ENCODE results near the gene HDAC11.
A peak's percentile ranks its signal among the peaks of the same experiment; 100 is the strongest.
"Not testable (repeated sequence)": the region's sequence is repeated elsewhere in the genome, so short reads cannot be mapped to it uniquely, and the experiment has no call there.

The HDAC11 gene

DNA sequence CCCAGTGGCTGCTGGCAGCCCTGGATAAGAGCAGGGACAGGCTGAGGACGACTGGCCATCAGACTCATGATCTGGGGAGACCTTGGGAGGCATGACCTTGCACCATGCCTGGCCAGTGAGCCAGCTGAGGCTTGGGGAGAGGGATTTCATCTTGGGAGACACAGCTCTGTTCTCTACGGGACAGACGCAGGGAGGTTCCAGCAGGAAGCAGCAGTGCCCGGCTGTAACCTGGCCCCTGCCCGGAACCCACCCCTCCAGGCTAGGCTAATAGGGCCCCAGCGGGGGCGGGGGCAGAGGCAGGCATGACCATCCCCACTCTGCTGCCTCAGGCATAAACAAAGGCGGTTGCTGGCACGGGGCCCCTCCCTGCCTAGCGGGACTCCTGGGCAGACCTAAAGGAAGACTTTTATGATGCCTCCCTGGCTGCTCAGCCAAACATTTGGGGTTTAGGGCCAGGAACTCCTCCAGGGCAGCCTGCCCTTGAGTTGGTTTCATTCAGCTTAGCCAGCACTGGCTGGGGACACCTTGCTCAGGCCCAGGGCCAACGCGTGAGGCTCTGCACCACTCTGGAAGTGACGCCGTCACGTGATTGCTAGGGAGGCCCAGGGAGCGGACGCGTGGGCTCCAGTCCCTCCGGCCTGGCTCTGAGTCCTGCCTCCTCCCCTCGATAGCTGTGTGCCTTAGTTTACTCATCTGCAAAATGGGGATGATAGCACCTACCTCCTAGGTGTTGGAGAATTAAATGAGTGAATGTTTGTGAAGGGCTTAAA is 27.6 kb downstream of the HDAC11 start:
- DNase-seq (ENCODE audit: low spot score): peak; percentile 23

DNA sequence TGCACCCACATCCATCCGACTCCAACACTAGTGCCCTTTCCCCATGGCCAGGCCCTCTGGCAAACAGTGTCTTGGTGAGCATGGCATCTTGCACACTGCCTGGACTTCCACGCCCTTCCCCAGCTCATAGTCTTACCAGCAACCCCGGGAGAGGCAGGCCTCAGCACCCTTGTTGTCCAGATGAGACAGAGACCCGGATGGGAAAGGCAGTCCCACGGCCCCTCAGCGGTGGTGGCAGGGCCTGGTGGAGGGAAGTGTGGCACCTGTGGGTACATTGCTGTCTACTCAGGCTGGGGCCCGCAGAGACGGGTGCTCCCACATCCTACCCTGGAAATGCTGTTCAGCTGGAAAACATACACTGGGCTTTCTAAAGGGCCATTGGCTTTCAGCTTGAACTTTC is 28.4 kb downstream of the HDAC11 start:
- DNase-seq (ENCODE audit: low spot score): no peak

DNA sequence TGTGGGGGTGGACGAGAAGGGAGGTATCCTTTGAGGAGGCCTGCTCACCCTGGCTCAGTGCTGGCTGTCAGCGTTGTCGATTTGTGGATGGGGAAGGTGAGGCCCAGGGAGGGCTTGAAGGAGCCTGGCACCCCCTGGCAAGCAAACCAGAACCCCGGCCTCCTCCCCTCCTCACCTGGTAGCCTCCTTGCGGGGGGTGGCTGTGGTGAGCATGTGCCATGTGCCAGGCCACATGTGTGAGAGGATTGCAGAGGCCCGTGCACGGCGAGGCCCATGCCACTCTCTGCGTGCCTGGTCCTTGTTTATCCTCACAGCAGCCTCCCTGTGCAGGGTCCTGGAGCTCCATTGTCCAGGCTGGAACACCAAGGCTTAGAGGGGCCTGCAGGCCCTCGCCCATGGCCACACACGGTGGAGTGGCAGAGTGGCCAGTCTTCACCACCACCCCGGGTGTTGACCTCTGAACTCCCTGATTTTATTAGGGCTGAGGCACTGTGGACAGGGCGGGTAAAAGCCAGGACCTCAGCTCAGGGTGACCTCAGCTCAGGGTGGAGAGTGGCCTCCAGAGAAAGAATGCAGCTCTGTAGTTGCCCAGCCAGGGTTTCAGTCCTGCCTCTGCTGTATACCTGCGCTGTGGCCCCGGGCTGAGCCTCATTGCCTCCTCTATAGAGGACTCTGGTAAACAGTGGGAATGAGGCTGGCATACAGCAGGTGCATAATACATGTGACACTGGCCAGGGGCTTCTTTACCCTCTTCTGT is 29.1 kb downstream of the HDAC11 start:
- DNase-seq (ENCODE audit: low spot score): no peak

DNA sequence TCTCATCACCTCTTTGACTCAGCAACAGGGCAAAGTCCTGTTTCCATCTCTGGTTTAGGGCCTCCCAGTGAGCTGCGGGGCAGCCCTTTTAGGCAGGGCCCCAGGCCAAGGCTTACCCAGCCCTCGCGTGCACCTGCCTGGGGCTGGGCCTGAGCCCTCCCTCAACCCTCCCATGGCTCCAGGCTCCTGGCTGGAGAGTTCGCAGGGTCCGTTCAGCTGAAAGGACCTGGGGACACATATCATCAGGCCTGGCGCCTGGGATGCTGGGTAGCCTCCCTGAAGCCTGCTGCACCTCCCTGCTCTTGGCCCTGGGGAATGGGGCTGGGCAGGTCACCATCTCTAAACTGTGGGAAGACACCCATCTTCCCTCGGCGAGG is 29.7 kb downstream of the HDAC11 start:
- no peak for DNase-seq (ENCODE audit: low spot score)

DNA sequence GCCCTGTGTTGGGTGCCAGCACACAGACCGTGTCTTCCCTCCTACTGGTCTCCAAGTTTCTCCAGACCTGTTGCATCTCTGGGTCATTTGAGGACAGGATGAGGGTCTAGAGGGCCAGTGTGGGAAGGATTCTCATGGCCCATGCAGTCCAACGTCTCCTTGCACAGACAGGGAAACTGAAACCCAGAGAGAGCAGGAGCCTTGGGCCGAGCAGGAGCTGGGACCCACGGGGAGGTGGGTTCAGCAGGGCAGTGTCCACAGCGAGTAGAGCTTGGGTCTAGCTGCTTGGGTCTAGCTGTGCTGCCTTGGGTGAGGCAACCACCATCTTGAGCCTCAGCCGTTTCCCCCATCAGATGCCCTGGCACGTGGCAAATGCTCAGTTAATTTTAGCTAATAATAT is 32.3 kb downstream of the HDAC11 start:
- no peak for DNase-seq (ENCODE audit: low spot score)

DNA sequence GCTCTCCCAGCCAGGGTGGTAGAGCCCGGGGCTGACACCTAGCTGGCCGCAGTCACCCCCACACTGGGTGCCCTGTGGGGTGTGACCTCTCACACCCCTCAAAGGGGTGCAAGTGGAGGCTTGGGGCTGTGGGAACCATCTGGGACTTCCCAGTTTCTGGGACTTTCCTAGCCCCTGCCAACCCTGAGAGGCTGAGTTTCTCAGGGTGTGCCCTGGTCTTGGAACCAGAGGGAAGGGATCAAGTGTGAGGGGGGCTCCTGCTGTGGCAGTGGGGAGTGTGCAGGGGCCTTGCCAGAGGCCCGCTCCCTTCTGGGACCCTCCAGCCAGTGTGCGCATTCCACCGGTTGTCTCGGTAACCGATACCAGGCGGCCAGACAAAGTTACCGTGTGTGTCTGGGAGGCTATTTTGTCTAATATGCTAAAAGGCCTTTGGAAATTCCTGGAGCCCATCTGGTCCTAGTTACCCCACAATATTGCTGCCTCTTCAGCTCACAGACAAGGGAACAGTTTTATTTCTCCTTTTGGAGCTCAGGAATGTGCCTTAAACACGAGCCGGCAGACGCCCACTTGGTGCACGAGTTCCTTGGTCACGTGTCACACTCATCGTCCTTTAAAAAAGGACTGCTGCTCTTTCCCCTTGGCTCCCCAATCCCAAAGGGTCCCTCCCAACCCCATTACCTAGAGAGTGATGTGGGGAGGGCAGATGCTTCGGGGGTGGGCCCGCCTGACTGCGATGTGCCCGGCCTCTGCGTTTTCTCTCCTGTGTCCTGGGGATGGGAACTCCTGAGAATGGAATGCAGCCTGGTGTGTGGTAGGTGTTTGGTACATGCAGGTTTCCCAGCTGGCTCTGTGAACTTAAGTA is 33.2 kb downstream of the HDAC11 start:
- DNase-seq (ENCODE audit: low spot score): no peak

DNA sequence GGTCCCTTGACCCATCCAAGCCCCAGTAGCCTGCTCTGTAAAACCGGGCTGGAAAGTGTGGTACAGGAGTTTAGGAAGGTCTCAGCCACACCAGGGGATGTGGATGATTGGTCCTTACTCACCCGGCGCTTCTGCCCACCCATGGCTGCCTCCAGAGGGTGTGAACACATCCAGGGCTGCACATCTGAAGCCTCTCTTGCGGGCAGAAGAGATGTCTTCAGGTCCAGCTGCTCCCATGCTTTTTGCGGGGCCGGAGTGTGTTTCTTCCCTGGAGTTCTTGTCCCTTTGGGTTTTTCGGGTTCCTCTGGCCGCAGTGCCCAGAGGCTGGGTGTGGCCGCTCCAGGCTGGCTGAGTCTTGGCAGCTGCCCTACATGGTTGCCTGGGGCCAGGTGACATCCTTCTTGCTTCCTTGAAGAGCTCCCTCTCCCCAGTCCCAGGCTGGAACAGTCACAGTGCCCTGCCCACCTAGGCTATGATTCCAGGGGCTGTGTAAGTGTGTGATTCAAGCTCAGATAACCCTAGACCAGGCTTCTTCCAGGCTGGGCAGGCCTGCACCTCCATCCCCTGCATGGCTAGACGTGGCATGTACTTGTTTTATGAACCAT is 33.9 kb downstream of the HDAC11 start:
- DNase-seq (ENCODE audit: low spot score): no peak

DNA sequence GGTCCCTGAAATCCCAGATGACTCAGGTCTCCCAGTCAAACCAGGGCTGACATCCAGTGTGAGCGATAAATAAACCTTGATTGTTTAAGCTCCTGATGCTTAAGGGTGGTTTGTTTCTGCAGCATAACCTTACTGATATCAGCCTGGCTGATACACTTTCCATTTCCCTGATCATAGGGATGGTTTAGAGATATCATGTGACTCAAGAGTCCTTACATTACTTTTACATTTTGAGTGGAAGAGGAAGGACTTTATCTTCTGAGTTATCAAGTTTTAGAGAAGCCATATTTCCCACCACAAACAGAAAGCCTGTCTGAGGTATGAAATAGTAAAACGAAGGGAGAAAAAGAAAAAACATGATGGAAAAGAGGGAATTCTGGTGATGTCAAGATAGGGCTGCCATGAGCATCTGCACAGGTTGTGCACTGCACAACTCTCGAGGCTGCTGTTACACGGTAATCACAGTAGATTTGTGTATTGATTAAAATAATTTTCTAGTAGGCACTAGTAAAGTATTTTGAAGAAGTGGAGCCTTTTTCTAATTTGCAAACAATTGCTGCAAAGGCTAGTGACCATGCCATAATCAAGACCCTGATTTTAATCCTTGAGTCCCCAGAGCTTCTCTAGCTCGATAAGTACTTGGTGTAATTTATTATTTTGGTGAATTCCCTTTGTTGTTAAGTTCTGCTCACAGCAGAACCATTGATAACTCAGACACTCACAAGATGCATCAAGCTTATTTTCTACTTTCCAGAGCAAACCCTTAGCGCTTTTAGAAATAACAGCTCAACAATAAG is 34.7 kb downstream of the HDAC11 start:
- no peak for DNase-seq (ENCODE audit: low spot score)

DNA sequence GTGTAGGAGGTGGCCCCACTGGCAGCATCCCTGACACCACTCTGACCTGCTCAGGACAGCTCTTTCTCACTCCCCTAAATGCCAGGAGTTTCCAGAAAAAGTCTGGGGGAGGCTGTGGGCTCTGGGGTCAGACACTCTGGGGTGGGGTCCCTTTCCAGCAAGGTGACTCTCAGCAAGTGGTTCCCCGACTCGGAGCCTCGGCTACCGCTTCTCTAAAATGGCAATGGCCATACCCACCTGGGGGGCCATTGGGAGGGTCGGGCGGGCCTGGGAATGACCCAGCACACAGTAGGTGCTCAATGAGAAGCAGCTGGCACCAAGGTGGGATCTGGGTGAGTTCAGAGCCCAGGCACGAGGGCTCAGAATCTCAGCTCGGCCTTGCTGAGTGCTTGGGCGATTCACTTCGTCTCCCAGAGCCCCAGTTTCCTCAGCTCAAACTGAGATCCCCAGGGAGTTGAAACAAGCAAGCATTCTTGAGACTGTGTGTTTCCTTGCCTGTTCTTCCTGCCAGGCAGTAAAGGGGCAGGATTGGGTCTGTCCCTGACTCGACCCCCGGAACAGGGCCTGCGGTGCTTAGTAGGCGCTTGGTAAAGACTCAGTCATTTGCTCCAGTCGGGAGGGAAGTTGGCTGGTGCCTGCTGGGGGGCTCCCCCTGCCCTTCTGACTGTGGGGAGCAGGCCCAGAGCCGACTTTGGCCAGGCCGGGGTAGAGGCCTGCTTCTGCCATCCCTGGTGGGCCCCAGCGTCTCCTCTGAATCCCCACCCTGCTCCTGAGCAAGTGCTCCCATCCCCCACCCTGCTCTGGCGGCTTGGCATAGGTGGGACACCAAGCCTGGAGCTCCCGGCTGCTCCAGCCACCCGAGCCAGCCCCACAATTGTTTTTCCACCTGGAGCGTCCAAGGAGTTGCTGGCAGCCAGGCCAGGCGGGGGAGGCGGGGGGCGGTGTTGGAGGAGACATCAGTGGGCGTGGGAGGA is 36.0 kb downstream of the HDAC11 start:
- DNase-seq (ENCODE audit: low spot score): no peak

DNA sequence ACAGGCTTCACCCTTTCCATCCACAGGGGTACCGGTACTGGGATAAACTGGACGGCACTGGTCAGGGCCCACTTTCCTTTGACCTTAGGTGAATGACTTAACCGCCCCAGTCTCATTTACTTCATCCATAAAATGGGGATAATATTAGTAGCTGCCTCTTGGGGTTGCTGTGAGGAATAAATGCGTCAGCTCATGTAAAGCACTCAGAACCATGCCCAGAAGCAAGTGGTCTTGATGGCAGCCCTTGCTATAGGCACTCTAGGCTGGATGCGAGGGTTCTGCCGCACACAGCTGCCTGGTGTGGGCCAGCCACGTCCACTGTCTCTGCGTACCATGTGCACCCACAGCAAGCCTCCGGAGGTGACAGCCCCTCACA is 36.6 kb downstream of the HDAC11 start:
- no peak for DNase-seq (ENCODE audit: low spot score)

DNA sequence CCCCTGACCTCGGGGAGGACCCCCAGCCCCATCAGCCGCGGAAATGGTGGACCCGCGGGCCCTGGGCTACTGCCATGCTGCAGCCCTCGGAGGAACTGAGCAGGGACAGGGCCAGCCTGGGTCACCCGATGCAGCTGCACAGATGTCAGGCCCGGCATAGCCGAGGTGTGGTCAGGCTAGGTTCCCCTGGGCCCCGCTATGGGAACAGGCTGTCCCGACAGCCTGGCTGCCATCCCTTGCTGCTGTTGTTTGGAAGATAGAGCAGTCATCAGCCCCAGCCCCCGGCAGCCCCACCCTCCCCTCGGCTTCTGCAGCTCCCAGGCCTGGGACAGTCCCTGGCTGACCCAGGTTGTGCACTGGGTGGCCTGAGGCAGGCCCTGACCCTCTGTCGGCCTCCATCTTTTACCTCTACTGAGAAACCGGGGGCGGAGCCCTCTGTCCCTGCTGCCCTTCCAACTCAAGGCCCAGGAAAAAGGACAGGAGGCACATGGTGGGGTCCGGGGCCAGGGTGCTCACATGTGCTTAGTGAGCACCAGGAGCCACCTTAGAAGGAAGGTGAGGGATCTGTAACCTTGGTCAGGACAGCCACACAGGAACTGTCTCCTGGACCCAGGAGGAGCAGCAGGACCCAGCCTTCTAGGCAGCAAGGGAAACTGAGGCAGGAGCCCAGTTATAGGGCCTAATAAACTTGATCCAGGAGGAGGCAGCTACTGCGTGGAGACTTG is 37.3 kb downstream of the HDAC11 start:
- DNase-seq (ENCODE audit: low spot score): no peak

DNA sequence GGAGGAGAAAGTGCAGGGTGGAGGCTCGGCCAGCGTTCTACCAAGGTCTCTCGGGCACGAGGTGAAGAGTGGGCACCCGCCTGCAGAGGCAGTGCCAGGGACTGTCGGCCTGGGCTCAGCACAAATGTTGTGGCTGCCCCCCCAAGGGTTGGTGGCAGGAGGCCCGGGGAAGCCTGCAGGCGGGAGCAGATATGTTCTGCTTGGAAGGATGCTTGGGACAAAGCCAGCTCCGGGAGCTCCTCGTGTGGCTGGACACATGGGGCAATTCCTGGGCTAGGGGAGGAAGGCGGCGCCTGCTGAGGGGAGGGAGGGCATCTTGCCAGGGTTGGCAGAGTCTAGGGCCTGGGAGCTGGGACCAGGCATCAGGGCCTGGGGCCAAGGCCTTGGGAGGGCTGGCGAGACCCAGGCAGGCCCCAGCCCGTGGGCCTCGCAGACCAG is 38.4 kb downstream of the HDAC11 start:
- peak; percentile 64 for DNase-seq (ENCODE audit: low spot score)

DNA sequence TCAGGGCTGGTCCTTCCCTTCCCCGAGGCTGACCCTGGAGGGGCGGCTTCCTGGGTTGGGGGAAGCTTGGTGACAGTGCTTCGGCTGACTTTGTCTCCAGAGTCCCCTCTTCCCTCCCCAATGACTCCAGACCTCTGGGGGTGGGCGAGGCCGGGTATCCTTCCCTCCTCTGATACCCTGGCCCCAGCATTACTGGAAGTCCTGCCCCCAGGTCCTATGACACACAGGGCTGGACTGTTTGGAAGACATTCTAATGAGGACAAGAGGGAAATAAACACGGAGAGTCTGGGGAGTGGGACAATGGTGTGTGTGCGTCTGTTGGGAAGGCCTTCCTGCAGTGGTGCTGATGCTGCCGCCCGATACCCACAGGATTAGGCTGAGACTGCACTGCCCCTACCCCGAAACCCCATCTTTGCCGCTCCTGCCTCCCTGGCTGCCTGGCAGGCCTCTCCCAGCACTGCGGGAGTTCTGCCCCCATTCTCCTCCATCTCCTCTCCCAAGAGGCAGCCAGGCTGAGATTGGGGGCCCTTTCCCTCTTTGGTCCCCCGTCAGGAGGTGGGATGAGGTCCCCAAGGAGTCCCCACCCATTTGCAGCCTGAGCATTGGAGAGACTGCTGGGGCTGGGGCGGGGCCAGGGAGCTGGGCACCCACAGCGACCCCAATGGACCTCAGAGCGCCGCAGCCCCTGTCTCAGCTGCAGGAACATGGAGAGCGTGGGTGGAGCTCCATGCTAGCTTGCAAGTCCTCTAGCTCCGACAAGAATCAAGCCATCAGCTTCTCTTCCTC is 39.1 kb downstream of the HDAC11 start:
- no peak for DNase-seq (ENCODE audit: low spot score)

DNA sequence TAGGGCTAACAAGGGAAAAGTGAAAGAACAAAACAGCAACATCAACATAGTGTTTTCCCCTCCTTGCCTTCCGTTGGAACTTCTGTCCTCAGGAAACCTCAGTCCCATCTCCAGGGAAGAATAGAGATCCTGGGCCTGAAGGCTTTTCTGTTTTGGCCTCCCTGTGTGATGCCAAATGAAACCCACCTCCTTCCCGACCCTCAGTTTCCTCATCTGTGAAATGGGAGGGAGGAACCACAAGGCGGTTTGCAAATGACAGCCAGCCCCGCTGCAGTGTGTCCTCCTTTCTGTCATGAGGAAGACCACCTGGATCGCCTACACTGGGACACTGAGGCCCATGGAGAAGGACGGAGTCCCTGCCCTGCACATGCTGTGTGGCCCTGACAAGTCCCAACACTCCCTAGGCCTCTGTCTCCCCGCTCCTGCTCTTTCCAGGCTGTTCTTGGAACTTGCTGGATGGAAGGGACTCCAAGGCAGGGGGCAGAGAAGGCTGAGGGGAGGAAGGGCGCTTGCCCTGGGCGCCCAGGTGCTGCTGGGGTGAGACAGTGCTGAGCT is 40.3 kb downstream of the HDAC11 start:
- DNase-seq (ENCODE audit: low spot score): no peak

DNA sequence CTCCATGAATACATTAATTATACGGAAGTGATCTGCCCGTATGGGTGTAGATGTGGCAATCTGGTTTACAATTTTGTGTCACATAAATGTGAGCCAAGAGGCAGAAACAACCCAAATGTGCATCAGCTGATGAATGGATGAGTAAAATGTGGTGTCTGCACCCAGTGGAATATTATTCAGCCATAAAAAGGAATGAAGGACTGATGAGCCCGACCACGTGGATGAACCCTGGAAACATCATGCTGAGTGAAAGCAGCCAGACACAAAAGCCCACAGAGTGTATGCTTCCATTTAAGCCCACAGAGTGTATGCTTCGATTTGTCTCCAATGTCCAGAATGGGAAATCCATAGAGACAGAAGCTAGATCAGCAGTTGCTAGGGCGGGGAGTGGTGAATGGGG is 41.2 kb downstream of the HDAC11 start:
- no peak for DNase-seq (ENCODE audit: low spot score)

DNA sequence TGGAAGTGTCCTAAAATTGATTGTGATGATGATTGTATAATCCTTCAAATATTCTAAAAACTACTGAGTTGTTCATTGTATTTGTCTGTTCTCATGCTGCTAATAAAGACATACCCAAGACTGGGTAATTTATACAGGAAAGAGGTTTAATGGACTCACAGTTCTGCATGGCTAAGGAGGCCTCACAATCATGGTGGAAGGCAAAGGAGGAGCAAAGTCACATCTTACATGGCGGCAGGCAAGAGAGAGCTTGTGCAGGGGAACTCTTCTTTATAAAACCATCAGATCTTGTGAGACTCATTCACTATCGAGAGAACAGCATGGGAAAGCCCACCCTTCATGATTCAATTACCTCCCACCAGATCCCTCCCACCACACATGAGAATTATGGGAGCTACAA is 41.6 kb downstream of the HDAC11 start:
- not testable (repeated sequence) for DNase-seq (ENCODE audit: low spot score)

DNA sequence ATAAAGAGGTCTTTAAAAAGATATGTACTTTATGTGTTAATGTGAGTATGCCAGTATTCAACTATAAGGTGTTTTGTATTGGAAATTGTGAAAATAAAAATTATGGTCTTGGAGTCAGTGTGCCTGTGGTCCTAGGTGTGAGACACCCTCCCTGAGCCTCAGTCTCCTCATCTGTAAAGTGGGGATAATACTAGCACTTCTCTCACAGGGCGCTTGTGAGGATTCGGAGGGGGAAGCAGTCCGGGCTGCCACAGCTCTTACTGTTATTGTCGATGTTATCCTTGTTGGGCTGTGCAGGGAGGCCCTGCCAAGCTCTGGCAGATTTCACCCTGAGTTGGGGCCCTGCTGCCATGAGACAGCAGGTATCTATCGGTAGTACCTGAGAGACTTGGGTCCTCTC is 42.1 kb downstream of the HDAC11 start:
- DNase-seq (ENCODE audit: low spot score): no peak

DNA sequence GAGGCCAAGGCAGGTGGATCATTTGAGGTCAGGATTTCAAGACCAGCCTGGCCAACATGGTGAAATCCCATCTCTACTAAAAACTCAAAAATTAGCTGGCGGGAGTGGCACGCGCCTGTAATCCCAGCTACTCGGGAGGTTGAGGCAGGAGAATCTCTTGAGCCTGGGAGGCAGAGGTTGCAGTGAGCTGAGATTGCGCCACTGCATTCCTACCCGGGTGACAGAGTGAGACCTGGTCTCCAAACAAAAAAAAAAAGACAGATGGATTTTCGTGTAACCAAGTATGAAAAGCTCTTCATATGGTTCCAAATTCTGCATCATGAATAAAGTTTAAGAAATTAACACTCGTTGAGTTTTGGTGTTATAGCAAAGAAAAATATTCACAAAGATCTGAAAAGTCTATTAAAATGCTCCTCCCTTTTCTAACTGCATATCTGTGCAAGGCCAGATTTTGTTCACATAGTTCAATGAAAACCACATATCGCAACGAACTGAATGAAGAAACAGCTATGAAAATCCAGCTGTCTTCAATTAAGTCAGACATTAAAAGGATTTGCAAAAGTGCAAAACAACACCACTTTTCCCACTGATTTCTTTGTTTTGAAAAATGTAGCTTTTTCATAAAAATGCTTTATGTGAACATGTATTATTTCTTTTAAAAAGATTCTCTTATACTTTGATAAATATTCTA is 45.0 kb downstream of the HDAC11 start:
- DNase-seq (ENCODE audit: low spot score): no peak
